Measurements from ENCODE around the gene LRRC8D. TPM values are rescaled to one million over a fixed set of nuclear protein-coding genes. Genes with fewer than 3 reads are reported as not detected.

Gene LRRC8D
- total and polyA plus RNA-seq, 2 of the 4 experiments (the other 2 are of a cell fraction), result 34.1 to 35.3 TPM

DNA sequence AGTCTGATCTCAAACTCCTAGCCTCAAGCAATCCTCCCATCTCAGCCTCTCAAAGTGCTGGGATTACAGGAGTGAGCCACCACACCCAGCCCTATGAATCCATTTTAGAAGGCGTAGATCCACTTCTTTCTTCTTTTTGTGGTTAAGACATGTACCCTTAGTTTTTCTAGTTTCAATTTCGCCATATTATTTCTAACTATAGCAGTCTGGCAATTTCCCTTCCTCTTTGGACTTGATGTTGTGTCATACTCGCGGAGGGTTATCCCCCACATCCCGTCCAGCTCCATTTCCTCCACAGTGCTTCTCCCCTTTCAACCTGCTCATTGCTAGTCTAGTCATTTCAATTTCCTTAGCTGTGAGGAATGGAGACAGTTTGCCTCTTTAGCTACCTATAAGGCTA is 5.2 kb upstream of the LRRC8D start:
- no peak overlapping the region for H4K5ac ChIP-seq (ENCODE audit: low read depth, low read length)
- dilution Hi-C loops (cut with HindIII; ENCODE audit: low sequenced_read_pairs, unreplicated experiment) (no loop called here), intact Hi-C loops (cut with micrococcal nuclease) (no loop called here), in situ Hi-C loops (cut with MboI; ENCODE audit: low sequenced_read_pairs) (no loop called here)
- no TSS peak for BruUV-seq (replicated peaks)
- H4K8ac ChIP-seq (ENCODE audit: low read depth in 2 of 2, low read length in 2 of 2), result no peak overlapping the region
- H3K23ac ChIP-seq (ENCODE audit: low read depth, low read length), result no peak overlapping the region
- no peak overlapping the region for H3K18ac ChIP-seq (ENCODE audit: low read depth, low read length)
- H3K4me3 ChIP-seq (ENCODE audit: insufficient read depth, low read depth, low read length), result no peak overlapping the region
- no peak overlapping the region for H2BK5ac ChIP-seq (ENCODE audit: low read depth, low read length, poor library complexity, severe bottlenecking)
- WGBS, 2 experiments (ENCODE audit: extremely low coverage in 2 of 2, insufficient read length in 1 of 2), result no CpG with 5 or more reads among the region's 5 CpGs
- ChIA-PET POLR2A (ENCODE audit: unreplicated experiment) (no interaction called here), CTCF (no interaction called here)
- no peak overlapping the region for H2AFZ ChIP-seq (replicated peaks; ENCODE audit: low read length, poor library complexity)
- H3K36me3 ChIP-seq (ENCODE audit: control insufficient read depth, insufficient read depth, low read length), result no peaks in the 10 kb centered on the region
- H2AK5ac ChIP-seq (ENCODE audit: low read depth, low read length), result no peak overlapping the region
- no peak for DNase-seq
- H3K14ac ChIP-seq (replicated peaks; ENCODE audit: low read depth, low read length), result no peak overlapping the region
- no peak overlapping the region for H3K4me2 ChIP-seq (ENCODE audit: low read depth, low read length)
- 0 out of 4 replicates have a peak, but pooled peaks cover 0 to 3% of the 10 kb centered on the region in 2 experiments for H3K79me1 ChIP-seq (ENCODE audit: low read depth in 1 of 2, low read length in 2 of 2)
- H2BK20ac ChIP-seq (ENCODE audit: low read depth, low read length), result no peak overlapping the region
- H4K91ac ChIP-seq (ENCODE audit: insufficient read depth, low read depth, low read length), result no peak overlapping the region
- no peaks in the 10 kb centered on the region for H3K9me3 ChIP-seq (ENCODE audit: control insufficient read depth, insufficient read depth, low read length)
- TF ChIP-seq CHD1 (IDR thresholded peaks at IDR 0.05; ENCODE audit: low read depth, low read length) (no peak), RAD21 (IDR thresholded peaks at IDR 0.05; ENCODE audit: low read length) (no peak), POLR2A (IDR thresholded peaks at IDR 0.05; ENCODE audit: low read depth, low read length) (no peak), NFE2L2 (IDR thresholded peaks at IDR 0.05; ENCODE audit: low read depth, low read length) (no peak), RCOR1 (IDR thresholded peaks at IDR 0.05; ENCODE audit: insufficient replicate concordance, low read length) (no peak), BHLHE40 (IDR thresholded peaks at IDR 0.05; ENCODE audit: low read depth, low read length) (no peak), MAZ (IDR thresholded peaks at IDR 0.05; ENCODE audit: borderline replicate concordance, low read depth, low read length) (no peak)
- TF ChIP-seq, protein P1, sequence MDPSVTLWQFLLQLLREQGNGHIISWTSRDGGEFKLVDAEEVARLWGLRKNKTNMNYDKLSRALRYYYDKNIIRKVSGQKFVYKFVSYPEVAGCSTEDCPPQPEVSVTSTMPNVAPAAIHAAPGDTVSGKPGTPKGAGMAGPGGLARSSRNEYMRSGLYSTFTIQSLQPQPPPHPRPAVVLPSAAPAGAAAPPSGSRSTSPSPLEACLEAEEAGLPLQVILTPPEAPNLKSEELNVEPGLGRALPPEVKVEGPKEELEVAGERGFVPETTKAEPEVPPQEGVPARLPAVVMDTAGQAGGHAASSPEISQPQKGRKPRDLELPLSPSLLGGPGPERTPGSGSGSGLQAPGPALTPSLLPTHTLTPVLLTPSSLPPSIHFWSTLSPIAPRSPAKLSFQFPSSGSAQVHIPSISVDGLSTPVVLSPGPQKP (IDR thresholded peaks at IDR 0.05; ENCODE audit: borderline replicate concordance, low read depth, low read length), result no peak
- TF ChIP-seq, protein P2, sequence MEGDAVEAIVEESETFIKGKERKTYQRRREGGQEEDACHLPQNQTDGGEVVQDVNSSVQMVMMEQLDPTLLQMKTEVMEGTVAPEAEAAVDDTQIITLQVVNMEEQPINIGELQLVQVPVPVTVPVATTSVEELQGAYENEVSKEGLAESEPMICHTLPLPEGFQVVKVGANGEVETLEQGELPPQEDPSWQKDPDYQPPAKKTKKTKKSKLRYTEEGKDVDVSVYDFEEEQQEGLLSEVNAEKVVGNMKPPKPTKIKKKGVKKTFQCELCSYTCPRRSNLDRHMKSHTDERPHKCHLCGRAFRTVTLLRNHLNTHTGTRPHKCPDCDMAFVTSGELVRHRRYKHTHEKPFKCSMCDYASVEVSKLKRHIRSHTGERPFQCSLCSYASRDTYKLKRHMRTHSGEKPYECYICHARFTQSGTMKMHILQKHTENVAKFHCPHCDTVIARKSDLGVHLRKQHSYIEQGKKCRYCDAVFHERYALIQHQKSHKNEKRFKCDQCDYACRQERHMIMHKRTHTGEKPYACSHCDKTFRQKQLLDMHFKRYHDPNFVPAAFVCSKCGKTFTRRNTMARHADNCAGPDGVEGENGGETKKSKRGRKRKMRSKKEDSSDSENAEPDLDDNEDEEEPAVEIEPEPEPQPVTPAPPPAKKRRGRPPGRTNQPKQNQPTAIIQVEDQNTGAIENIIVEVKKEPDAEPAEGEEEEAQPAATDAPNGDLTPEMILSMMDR (conservative IDR thresholded peaks at IDR 0.05; ENCODE audit: low read depth, low read length), result no peak
- no peaks in the 10 kb centered on the region; the same call in 1 of the 2 replicates for H3K27me3 ChIP-seq (ENCODE audit: control insufficient read depth, insufficient read depth, low read length)
- H2BK120ac ChIP-seq (ENCODE audit: low read depth, low read length), result no peak overlapping the region
- ATAC-seq (ENCODE audit: low read depth), result no peak
- H3K27ac ChIP-seq (ENCODE audit: insufficient read depth, low read length), result no peak overlapping the region
- H3K9me1 ChIP-seq (ENCODE audit: insufficient read depth, low read length), result no peaks in the 10 kb centered on the region
- H3K4me1 ChIP-seq (ENCODE audit: control insufficient read depth, insufficient read depth, low read length), result peaks cover 2% of the 10 kb centered on the region
- no peak overlapping the region for H2AK9ac ChIP-seq (replicated peaks; ENCODE audit: low read depth, low read length, poor library complexity)
- H3K4ac ChIP-seq (ENCODE audit: low read depth, low read length), result no peak overlapping the region
- no peaks in the 10 kb centered on the region for H4K20me1 ChIP-seq (ENCODE audit: insufficient read depth, low read length)
- no peak overlapping the region for H2BK15ac ChIP-seq (ENCODE audit: low read depth, low read length)
- no peak overlapping the region for H3K9ac ChIP-seq (ENCODE audit: low read depth, low read length)
- no peak overlapping the region for H3K56ac ChIP-seq (ENCODE audit: extremely low read depth, insufficient read depth, low read length)
